NCI-H345 treated with DMSO at 0.1 percent for 48 hours (cell line): ENCODE data around the gene SCFD1.
"Not testable (repeated sequence)": the region's sequence is repeated elsewhere in the genome, so short reads cannot be mapped to it uniquely, and the experiment has no call there.

Experiments used
- DNase-seq: peaks from one replicate; lab custom pipeline; 2025; ENCODE audit not compliant: unreplicated experiment; lab: John Stamatoyannopoulos, UW

Gene SCFD1

GRCh38 chr14:30658645-30659044 lies 36.5 kb downstream of the SCFD1 start:
- DNase-seq = no peak

DNA sequence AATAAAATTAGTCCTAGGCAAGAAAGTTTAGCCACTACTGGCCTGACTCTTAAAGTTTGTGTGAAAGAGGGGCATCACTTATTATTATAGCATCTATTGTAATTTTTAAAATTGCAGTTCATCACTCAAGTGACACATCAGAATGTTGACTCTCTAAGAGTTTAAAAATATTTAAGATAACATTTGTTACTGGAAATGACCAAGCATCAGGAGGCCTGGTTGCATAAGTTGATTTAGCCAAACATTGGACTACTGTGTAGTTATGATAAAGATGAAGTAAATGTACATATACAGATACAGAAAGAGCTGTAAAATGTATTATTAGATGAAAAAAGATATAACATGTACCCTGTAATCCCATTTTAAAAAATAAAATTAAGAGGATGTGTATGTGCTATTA lies 47.5 kb downstream of the SCFD1 start:
- DNase-seq = no peak

DNA sequence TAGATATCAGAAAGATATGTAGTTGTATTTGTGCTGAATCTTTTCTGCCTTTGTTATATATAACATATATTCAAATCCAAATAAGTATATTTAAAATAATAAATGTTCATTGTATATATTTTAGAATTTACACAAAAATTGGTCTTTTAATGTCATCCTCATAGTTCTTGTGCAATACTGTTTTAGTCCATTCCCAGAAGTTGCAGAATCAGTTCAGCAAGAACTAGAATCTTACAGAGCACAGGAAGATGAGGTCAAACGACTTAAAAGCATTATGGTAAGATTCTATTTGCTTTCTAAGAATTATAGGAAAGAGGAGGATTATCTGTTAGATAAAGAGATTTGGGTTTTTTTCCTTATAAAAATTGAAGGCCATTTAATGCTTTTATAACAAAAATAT lies 51.0 kb downstream of the SCFD1 start:
- no peak for DNase-seq

- DNase-seq = no peak
Measured at GRCh38 chr14:30678926-30679431, 56.9 kb downstream of the SCFD1 start.

GRCh38 chr14:30680036-30680435 lies 57.9 kb downstream of the SCFD1 start:
- no peak for DNase-seq

DNA sequence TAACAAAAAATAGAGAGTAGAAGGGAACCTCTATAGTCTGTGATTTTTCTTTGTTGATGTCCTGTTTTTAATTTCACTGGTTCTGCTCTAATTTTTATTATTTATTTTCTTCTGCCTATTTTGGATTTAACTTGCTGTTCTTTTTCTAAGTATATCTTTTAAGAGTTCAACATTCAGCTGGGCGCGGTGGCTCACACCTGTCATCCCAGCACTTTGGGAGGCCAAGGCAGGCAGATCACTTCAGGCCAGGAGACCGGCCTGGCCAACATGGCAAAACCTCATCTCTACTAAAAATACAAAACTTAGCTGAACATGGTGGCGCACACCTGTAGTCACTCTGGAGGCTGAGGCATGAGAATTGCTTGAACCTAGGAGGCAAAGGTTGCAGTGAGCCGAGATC lies 58.7 kb downstream of the SCFD1 start:
- DNase-seq = not testable (repeated sequence)

- no peak for DNase-seq
Measured at GRCh38 chr14:30681752-30682355, 59.7 kb downstream of the SCFD1 start.

DNA sequence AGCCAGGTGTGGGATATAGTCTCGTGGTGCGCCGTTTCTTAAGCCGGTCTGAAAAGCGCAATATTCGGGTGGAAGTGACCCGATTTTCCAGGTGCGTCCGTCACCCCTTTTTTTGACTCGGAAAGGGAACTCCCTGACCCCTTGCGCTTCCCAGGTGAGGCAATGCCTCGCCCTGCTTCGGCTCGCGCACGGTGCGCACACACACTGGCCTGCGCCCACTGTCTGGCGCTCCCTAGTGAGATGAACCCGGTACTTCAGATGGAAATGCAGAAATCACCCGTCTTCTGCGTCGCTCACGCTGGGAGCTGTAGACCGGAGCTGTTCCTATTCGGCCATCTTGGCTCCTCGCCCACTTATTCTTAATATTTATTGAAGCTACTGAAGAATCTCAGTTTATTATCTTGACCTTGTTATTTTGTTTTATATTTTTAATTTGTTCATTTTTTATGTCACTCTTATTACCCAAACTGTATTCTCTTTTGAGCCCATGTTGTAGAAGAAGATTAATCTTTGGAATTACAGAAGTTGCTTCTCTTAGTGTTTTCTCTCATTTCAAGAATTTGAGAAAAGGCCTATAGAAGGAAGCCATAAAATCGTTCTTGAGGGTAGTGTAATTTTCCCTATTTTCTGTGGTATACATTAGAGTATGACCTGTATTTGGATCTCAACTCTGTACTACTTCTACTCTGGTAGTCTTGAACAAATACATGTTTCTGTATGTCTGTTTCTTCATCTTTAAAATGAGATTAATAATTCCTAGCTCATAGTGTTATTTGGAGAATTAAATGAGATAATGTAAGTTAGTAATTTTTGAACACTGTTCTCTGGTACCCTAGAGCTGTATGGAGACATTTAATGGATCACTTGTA lies 68.6 kb downstream of the SCFD1 start:
- DNase-seq = peak; percentile 2

- no peak for DNase-seq
Measured at GRCh38 chr14:30691751-30692398, 69.8 kb downstream of the SCFD1 start.

DNA sequence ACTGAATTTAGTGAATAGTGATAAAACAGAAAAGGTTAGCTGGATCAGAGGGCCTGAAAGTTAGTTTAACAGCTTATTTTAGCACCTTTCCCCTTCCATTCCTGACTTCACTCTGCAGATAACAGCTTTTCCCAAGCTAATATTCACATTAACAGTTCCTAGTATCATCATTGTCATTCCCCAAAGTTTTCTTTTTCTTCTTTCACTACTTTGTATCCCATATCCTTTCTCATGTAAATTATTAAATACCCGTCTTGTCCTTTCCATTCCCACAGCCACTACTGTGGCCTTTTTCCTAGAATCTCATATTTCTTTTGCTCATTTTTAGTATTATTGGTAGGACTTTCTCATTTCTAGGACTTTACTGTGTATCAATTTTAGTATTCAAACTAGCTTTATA lies 70.5 kb downstream of the SCFD1 start:
- DNase-seq = no peak

DNA sequence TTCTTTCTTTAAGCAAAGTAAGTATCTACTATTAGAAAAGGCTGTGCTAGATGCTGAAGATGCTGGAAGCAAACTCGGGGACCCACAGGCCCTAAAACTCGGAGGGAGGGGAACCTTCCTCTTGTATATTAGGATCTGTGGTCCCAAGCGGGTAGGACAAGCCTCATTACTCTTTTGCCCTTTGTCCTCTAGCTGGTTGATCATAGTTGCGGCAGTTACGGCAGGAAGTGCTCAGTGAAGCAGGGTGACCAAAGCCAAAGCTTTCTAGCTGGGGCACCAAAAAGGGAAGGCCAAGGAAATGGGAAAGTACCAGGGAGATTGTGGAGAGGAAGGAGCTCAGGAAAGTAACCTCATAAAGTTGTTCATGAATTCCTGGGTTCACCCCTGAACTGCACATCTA lies 76.3 kb downstream of the SCFD1 start:
- no peak for DNase-seq

GRCh38 chr14:30706704-30707103 lies 84.6 kb downstream of the SCFD1 start:
- no peak for DNase-seq

- no peak for DNase-seq
Measured at GRCh38 chr14:30708157-30708556, 86.0 kb downstream of the SCFD1 start.

GRCh38 chr14:30709201-30709600 lies 87.1 kb downstream of the SCFD1 start:
- DNase-seq = no peak

DNA sequence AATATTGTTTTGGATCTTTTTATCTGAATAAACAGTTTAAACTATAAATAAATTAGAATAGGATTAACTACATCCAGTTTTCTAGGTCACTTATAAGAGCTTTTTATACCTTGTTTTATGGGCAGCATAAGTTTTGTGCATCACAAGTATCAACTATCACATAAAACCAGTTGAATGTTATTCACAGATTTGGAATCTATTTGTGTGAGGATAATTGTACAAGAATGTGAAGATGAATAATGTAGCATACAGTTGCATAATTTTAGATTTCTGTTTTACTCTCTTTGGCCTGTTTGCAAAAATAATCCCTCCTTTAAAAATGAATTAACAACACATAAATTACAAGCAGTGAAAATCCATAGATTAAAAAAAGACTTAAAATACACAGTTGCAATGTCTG lies 88.8 kb downstream of the SCFD1 start:
- no peak for DNase-seq

DNA sequence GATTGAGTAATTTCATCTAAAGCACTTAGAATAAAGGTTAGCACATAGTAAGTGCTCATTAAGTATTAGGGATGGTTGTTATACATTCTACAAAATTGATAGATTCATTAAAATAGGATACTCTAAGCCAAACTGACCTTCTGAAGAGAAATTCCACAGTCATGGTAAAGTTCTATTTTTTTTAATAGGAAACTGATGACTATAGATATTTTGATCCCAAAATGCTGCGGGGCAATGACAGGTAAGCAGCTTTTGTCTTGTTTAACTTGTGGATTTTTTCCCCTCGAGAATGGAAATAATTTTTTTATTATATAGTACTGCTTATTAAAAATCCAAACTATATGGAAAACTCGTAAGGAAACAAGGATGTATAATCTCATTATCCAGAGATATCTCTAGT lies 97.0 kb downstream of the SCFD1 start:
- DNase-seq = no peak

- DNase-seq = no peak
Measured at GRCh38 chr14:30725763-30726162, 103.6 kb downstream of the SCFD1 start.

GRCh38 chr14:30728471-30728870 lies 106.4 kb downstream of the SCFD1 start:
- DNase-seq = no peak

GRCh38 chr14:30737916-30738315 lies 115.8 kb downstream of the SCFD1 start:
- DNase-seq = no peak

DNA sequence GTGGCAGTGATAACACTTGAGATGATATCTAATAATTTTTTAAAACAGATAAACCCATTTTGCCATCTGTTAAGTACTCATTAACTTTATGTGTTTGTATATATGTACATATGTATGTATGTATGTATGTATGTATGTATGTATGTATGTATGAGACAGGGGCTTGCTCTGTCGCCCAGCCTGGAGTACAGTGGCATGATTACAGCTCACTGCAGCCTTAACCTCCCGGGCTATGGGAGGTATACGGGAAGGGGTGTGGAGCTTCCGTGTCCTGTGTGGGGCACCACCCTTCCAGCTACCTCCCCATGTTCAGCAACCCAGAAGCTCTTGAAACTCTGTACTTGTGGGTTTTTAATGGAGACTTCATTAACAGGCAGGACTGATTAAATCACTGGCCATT lies 116.9 kb downstream of the SCFD1 start:
- no peak for DNase-seq

GRCh38 chr14:30748343-30748742 lies 126.2 kb downstream of the SCFD1 start:
- no peak for DNase-seq
